Erythroblast (primary cell): ENCODE results near the gene FPR1.
"Not testable (repeated sequence)": the region's sequence is repeated elsewhere in the genome, so short reads cannot be mapped to it uniquely, and the experiment has no call there.

Source experiments
- DNase-seq, 2 experiments: peaks; one replicate each; lab custom pipeline; 2025; lab: John Stamatoyannopoulos, UW
- GATA1 ChIP-seq: IDR thresholded peaks from 2 replicates; pipeline ENCODE4 v1.6.1; 2011; ENCODE audit warnings: low read depth, mild to moderate bottlenecking, control low read depth, low read length, moderate library complexity
- POLR2A ChIP-seq: IDR thresholded peaks from 2 replicates; pipeline ENCODE4 v1.6.1; 2011; ENCODE audit warnings: mild to moderate bottlenecking, low read length

The FPR1 gene

DNA sequence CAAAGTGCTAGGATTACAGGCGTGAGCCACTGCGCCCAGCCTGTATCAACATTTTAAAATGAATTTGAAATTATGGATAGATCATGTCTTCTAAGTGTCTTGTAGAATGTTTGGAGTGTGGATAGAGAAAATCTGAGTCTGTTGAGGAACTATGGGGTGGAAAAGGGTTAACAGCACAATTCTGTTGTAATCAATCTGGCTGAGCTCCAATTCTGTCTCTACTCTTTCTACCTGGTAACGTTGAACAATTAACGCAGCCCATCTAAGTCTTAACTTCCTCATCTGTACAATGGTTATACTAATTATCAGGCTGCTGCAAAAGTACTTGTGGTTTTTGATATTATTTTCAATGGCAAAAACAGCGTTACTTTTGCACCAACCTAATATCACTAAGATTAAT is 13.4 kb upstream of the FPR1 start:
- no peak for TF ChIP-seq POLR2A
- no peak for TF ChIP-seq GATA1
- no peak for DNase-seq

DNA sequence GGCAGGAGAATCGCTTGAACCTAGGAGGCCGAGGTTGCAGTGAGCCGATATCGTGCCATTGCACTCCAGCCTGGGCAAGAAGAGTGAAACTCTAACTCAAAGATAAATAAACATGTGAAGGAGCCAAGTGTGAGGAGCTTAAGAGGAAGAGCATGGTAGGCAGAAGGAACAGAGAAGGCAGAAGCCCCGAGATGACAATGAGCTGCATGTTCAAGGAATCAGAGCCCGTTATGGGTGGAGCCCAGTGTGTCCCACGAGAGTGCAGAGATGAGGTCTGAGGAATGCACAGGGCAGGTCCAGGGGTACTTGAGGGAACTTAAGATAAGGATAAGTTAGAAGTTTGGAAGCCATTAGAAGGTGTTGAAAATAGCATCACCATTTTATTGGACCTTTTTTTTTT is 10.0 kb upstream of the FPR1 start:
- TF ChIP-seq GATA1, result no peak
- no peak for TF ChIP-seq POLR2A
- no peak for DNase-seq

DNA sequence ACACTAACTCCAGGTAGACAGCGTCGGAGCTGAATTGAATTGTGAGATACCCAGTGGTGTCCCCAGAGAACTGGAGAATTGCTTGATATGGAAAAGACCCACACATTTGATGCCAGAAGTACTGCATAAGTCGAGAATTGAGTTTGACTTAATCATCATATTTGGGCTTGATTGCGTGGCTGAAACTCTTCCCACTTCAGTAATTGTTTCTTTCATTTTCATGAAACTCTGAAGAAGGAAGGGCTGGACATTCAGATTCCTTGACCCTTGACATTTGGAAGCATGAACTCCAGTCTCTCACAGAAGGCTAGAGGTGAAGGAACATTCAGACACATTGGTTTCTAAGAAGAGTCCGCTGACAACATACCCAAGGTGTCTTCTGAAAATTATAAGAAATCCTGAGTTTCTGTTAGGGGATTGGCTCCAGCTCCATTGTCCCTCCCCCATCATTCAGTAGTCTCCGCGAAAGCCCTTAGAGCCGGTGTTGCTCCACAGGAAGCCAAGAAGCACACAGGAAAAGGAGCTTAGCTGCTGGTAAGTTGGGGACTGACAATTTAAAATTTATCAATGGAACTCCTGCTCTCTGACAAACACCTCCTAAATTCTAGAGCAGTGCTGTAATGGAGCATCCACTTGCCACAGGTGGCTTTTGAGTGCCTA is 9.1 kb upstream of the FPR1 start, which contains the start of gene FPR2:
Gene FPR2 (plus strand): TSS at position 484 of the 660 bp plus-strand sequence. CDS start 7,479 bp downstream, outside the sequence.
- DNase-seq, result no peak
- TF ChIP-seq GATA1 (no peak), POLR2A (no peak)

DNA sequence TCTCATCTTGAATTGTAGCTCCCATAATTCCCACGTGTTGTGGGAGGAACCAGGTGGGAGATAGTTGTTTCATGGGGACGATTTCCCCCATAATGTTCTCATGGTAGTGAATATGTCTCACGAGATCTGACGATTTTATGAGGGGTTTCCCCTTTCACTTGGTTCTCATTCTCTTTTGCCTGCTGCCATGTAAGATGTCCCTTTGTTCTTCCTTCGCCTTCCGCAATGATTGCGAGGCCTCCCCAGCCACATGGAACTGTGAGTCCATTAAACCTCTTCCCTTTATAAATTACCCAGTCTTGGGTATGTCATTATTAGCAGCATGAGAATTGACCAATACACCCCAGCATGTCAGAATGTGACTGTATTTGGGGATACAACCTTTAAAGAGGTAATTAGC is 3.9 kb upstream of the FPR1 start:
- DNase-seq, result no peak
- TF ChIP-seq GATA1 (no peak), POLR2A (no peak)

DNA sequence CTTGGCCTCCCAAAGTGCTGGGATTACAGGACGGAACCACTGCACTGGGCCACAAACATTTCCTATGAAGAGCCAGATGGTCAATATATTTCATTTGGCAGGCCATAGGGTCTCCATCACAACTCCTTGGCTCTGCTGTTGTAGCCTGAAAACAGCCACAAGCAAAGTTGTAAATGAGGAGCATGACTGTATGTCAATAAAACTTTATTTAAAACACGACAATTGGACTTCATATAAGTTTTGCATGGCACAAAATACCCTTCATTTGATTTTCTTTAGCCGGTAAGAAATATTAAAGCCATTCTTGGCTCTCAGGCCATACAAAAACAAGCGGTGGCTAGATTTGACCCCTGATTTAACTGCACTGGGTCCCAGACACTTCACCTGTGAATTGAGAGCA is 3.1 kb upstream of the FPR1 start:
- no peak for DNase-seq
- TF ChIP-seq POLR2A (no peak), GATA1 (no peak)

DNA sequence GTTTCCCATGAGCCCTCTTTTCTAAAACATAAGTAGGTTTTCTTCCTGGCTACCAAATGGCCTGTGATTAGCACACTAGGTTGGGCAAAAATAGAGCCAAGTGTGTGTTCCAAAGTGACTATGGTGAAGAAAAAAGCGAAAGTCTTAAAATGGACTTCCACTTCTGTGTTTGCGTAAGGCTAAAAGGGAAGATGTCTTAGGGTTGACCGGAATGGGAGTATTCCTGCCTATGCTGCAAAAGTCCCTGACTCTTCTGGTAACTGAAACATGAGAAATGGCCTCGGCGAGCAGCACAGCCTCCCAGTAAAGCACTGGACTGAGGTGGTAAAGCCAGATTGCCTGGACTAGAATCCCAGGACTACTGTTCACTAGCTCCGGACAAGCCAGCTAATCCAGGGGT is 2.4 kb upstream of the FPR1 start:
- DNase-seq, result no peak
- TF ChIP-seq GATA1, result no peak
- no peak for TF ChIP-seq POLR2A

DNA sequence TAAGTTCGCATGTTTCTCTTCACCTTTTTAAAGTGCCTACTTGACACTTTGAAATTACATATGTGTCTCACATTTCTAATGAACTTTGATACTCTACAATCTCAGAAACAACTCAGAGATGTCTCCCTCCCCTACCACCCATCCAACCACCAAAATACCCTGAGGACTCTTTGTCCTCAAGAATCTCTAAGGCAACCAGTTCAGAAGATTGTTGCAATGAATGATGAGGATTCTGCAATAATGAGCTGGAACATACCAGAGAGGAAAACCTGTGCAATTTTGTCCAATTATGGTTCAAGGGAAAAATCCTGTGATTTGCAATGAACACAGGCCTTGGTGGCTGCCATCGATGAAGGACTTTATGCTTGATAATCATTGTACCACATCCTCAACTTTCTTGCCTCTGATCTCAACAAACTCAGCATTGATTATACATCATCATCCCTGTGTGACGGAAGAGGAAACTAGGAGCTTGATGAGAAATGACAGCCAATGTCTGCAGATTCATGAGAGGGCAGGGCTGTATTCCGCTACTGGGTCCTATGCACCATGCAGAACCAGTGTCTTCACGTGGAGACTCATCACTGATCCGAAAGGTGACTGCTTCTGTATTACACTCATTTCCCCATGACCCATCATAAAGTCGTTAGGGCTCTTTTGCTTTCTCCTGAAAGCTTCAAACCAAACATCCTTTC is 1.1 kb downstream of the FPR1 start:
- no peak for DNase-seq
- no peak for TF ChIP-seq GATA1
- no peak for TF ChIP-seq POLR2A

DNA sequence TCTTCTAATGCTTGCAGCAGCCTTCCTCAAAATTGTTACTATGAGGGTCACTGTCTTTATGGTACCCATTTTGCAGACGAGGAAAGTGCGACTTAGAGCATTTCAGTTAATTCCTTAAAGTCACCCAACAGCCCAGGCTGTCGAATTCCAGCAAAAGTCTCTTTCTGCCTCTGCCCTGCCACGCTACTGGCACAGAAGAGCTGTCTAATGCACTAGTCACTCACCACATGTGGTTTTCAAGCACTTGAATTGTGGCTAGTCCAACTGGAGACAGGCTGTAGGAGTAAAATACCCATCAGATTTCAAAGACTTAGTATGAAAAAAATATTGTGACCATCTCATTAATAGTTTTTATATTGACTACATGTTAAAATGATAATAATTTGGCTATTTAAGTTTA is 1.7 kb downstream of the FPR1 start:
- no peak for TF ChIP-seq POLR2A
- TF ChIP-seq GATA1, result no peak
- DNase-seq, result no peak

DNA sequence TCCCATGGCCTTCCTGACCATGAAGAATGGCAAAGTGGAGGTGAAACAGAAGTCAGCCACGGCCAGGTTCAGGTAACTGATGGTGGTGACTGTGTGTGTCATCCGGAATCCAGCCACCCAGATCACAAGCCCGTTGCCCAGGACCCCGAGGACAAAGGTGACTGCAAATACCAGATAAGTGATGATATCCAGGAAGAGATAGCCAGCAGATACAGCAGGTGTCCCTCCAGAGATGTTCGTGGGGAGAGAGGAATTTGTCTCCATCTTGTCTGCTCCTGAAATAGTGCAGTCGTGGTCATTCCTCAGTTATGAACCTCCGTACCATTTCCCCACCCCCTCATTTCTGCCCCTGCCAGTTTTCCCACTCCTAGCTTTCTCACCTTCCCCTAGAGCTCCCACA is 4.9 kb downstream of the FPR1 start:
- DNase-seq, result no peak
- no peak for TF ChIP-seq POLR2A
- TF ChIP-seq GATA1, result no peak

DNA sequence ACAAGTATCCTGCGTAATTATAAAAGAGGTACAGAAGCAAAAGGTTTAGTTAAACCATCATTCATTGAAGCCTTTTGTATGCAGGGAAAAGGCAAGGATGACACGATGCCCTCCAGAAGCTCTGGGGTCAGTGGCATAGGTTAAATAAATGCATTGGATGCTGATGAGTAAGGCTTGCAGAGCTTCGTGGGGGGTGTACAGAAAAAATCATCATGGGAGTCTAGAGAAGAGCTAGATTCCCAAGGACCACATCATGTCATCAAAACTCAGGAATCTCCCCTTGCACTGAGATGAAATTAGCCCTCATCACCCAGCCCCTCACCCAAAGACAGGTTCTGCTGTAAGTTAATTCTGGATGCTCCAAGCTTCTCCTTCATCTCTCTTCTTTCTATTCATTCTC is 8.3 kb downstream of the FPR1 start:
- no peak for DNase-seq
- TF ChIP-seq POLR2A (no peak), GATA1 (no peak)

DNA sequence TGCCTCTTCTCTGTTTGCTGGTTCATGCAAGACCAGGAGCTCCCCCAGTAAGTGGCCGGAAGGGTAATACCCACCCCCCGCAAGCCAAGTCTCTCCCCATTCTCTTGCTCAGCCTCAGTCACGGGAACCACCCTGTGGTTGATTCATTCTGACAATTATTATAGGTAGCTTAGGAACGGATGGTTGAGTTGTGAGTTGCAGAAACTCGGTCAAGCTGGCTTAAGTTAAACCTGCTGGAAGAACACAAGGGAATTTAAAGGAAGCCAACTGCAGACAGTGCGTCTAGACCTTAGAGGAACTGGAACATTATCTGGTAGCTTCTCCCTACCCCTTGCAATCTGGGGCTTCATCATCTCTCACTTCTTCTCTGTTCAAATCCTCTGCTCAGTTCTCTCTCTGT is 8.9 kb downstream of the FPR1 start:
- TF ChIP-seq POLR2A, result no peak
- no peak for TF ChIP-seq GATA1
- DNase-seq, result no peak

DNA sequence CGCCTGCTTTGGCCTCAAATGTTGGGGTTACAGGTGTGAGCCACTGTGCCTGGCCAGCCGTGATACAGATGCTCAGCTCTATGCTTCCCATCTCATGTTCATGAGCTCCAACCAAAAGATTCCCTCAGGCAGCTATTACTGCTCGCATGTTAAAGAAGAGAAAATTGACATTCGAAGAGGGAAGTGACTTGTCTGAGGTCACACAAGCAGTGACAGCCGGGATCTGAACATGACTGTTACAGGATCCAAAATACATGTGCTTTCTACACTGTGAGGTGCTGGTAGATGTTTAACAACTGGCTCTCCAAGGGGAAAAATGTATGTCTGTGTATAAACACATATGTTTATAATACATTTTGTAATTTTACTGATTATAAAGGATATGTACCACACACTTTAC is 11.3 kb downstream of the FPR1 start:
- TF ChIP-seq POLR2A, result no peak
- no peak for TF ChIP-seq GATA1
- DNase-seq, result no peak

DNA sequence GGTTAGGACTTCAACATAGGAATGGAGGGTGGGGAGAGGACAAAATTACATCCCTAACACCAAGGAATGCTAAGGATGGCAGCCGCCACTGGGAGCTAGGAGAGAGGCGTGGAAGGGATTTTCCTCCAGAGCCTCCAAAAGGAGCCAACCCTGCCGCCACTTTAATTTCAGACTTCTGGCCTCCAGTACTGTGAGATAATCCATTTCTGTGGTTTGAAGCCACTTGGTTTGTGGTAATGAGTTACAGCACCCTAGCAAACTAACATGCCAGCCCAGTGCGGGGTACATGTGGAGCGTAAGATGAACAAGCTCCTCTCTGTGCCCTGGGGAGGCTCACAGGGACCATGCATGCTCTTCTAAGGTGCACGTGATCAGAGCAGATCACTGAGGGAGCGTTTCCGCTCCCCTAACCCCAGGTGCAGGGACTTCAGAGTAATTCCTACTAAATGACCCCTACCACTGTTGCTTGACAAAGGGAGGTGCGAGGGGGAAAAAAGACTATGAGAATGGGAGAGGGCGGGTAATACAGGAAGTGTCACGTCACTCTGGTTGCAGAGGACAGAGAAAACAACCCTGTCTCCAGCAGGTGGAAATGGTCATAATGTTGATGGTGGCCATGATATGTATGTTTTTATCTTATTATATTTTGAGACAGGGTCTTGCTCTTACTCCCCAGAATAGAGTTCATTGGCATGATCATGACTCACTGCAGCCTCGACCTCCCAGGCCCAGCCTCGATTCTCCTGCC is 12.0 kb downstream of the FPR1 start:
- no peak for DNase-seq
- TF ChIP-seq POLR2A, result no peak
- TF ChIP-seq GATA1, result no peak

DNA sequence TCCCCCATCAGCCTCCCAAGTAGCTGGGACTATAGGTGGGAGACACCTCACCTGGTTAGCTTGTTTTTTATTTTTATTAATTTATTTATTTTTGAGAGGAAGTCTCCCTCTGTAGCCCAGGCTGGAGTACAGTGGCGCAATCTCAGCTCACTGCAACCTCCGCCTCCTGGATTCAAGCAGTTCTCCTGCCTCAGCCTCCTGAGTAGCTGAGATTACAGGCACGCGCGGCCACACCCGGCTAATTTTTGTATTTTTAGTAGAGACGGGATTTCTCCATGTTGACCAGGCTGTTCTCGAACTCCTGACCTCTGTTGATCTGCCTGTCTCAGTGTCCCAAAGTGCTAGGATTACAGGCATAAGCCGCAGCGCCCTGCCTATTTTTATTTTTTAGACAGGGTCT is 13.2 kb downstream of the FPR1 start:
- not testable (repeated sequence) for DNase-seq
